Measurements from ENCODE around the gene LITAF.
A peak's percentile ranks its signal among the peaks of the same experiment; 100 is the strongest.

The LITAF gene

GRCh38 chr16:11629071-11630030 lies 42.6 kb upstream of the LITAF start:
- H3K36me3 Mint-ChIP-seq (ENCODE audit: low read depth): no peaks in the 10 kb centered on the region
- no peaks in the 10 kb centered on the region for H3K27me3 Mint-ChIP-seq (ENCODE audit: low read depth)
- no peaks in the 10 kb centered on the region for H3K9me3 Mint-ChIP-seq
- peak overlapping the region in 1 of 3 experiments; percentile 18 for H3K4me3 Mint-ChIP-seq
- peak overlapping the region; percentile 40 to 90 (median 72) for H3K27ac Mint-ChIP-seq
- peaks cover 45% of the 10 kb centered on the region for H3K4me1 Mint-ChIP-seq
- no peak for TF ChIP-seq CTCF (IDR thresholded peaks at IDR 0.05; ENCODE audit: unreplicated experiment in 3 of 3)

GRCh38 chr16:11627822-11628457 lies 41.2 kb upstream of the LITAF start:
- Mint-ChIP-seq H3K27me3 (ENCODE audit: low read depth) (no peaks in the 10 kb centered on the region), H3K36me3 (ENCODE audit: low read depth) (no peaks in the 10 kb centered on the region), H3K9me3 (no peaks in the 10 kb centered on the region), H3K4me1 (peaks cover 35% of the 10 kb centered on the region), H3K27ac (peak overlapping the region; percentile 53 to 77 (median 76)), H3K4me3 (no peak overlapping the region)
- TF ChIP-seq CTCF (IDR thresholded peaks at IDR 0.05; ENCODE audit: unreplicated experiment in 3 of 3): no peak

GRCh38 chr16:11627292-11627663 lies 40.6 kb upstream of the LITAF start:
- Mint-ChIP-seq H3K9me3 (no peaks in the 10 kb centered on the region), H3K4me3 (no peak overlapping the region), H3K4me1 (peaks cover 33% of the 10 kb centered on the region), H3K27me3 (ENCODE audit: low read depth) (no peaks in the 10 kb centered on the region), H3K36me3 (ENCODE audit: low read depth) (no peaks in the 10 kb centered on the region), H3K27ac (no peak overlapping the region)
- TF ChIP-seq CTCF (IDR thresholded peaks at IDR 0.05; ENCODE audit: unreplicated experiment in 3 of 3): no peak

- no peak for TF ChIP-seq CTCF (IDR thresholded peaks at IDR 0.05; ENCODE audit: unreplicated experiment in 3 of 3)
- no peaks in the 10 kb centered on the region for H3K36me3 Mint-ChIP-seq (ENCODE audit: low read depth)
Measured at GRCh38 chr16:11626657-11627291, 40.1 kb upstream of the LITAF start.

GRCh38 chr16:11625769-11626168 lies 39.0 kb upstream of the LITAF start:
- H3K27ac Mint-ChIP-seq: peak overlapping the region in 2 of 3 experiments; percentile 41 to 42
- H3K4me3 Mint-ChIP-seq: no peak overlapping the region
- H3K4me1 Mint-ChIP-seq: peaks cover 32% of the 10 kb centered on the region
- H3K9me3 Mint-ChIP-seq: no peaks in the 10 kb centered on the region
- H3K27me3 Mint-ChIP-seq (ENCODE audit: low read depth): no peaks in the 10 kb centered on the region
- no peak for TF ChIP-seq CTCF (IDR thresholded peaks at IDR 0.05; ENCODE audit: unreplicated experiment in 3 of 3)
- no peaks in the 10 kb centered on the region for H3K36me3 Mint-ChIP-seq (ENCODE audit: low read depth)

More at GRCh38 chr16:11626657-11627291, 40.1 kb upstream of the LITAF start:
- Mint-ChIP-seq H3K27ac (peak overlapping the region in 1 of 3 experiments; percentile 43), H3K9me3 (no peaks in the 10 kb centered on the region), H3K27me3 (ENCODE audit: low read depth) (no peaks in the 10 kb centered on the region), H3K4me3 (no peak overlapping the region), H3K4me1 (peaks cover 33% of the 10 kb centered on the region)

Measured in nephron (organoid).